HAP-1 (cell line): ENCODE measurements around the gene IRAK1.
A peak's percentile ranks its signal among the peaks of the same experiment; 100 is the strongest.

Source experiments
- DNase-seq, 2 experiments: peaks; one replicate each; pipeline ENCODE4 v3.0.0-alpha.2; 2016 to 2020; ENCODE audit warnings: low spot score in 2 of 2
- H3K27me3 ChIP-seq: fragments of 250-450 bp; sonication (Bioruptor Pico); 2 replicates; pipeline ENCODE4 v1.5.1; 2020; ENCODE audit warnings: low read depth, mild to moderate bottlenecking, moderate library complexity
- H3K36me3 ChIP-seq: fragments of 250-450 bp; sonication (Bioruptor Pico); replicated peaks from 2 replicates; pipeline ENCODE4 v1.5.1; 2020; ENCODE audit warnings: mild to moderate bottlenecking
- H3K4me1 ChIP-seq: fragments of 250-450 bp; sonication (Bioruptor Pico); 2 replicates; pipeline ENCODE4 v1.5.1; 2020; ENCODE audit warnings: mild to moderate bottlenecking
- H3K4me3 ChIP-seq: fragments of 250-450 bp; sonication (Bioruptor Pico); 2 replicates; pipeline ENCODE4 v1.5.1; 2020; ENCODE audit warnings: mild to moderate bottlenecking, moderate library complexity
- H3K9me3 ChIP-seq: fragments of 250-450 bp; sonication (Bioruptor Pico); 2 replicates; pipeline ENCODE4 v1.5.1; 2020; ENCODE audit warnings: mild to moderate bottlenecking, moderate library complexity
- in situ Hi-C: fragments of 300-500 bp; cut with MboI; formaldehyde crosslinking; loops from 3 replicates; pipeline ENCODE4 v1.14.3; 2020; ENCODE audit warnings: low sequenced_read_pairs, inconsistent platforms, mixed read lengths

IRAK1 gene

DNA sequence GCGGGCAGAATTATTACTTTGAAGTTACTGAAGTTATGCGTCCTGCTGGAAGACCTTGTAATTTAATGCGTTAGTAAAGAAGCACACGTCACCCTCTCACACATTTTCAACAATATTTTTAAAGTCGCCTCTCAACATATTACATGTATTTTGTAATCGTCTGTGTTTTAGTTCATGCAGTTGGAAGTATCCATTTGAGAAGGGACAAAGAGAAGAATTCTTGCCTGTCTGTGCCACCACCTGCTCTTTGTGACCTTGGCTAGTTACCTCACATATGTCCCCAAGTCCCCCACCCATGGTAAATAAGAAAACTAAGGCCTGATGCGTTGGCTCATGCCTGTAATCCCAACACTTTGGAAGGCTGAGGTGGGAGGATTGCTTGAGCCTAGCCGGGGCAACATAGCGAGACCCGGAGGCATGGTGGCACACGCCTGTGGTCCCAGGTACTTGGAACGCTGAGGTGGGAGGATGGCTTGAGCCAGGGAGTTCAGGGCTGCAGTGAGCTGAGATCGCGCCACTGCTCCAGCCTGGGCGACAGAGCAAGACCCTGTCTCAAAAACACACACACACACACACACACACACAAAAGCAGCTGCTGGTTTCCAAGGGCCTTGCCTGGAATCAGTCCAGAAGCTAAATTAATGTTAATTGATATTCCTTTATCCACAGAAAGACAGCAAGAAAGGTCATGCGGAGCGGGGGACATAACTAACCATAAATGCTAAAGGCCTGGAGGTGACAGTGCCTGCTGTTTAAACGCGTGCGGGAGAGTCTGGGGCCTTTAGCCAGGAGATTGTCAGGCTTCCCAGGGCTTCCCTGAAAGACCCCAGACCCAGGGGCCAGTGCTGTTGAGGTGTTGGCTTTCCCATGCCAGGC, 46.3 kb downstream of the IRAK1 start:
- peaks cover 22% of the 10 kb centered on the region for H3K36me3 ChIP-seq
- H3K4me3 ChIP-seq: peak overlapping the region; percentile 44
- in situ Hi-C loops: no loop called here
- DNase-seq: peak in 1 of 2 experiments; percentile 39
- peaks cover 14% of the 10 kb centered on the region for H3K4me1 ChIP-seq
- H3K27me3 ChIP-seq: no peaks in the 10 kb centered on the region
- H3K9me3 ChIP-seq: no peaks in the 10 kb centered on the region

DNA sequence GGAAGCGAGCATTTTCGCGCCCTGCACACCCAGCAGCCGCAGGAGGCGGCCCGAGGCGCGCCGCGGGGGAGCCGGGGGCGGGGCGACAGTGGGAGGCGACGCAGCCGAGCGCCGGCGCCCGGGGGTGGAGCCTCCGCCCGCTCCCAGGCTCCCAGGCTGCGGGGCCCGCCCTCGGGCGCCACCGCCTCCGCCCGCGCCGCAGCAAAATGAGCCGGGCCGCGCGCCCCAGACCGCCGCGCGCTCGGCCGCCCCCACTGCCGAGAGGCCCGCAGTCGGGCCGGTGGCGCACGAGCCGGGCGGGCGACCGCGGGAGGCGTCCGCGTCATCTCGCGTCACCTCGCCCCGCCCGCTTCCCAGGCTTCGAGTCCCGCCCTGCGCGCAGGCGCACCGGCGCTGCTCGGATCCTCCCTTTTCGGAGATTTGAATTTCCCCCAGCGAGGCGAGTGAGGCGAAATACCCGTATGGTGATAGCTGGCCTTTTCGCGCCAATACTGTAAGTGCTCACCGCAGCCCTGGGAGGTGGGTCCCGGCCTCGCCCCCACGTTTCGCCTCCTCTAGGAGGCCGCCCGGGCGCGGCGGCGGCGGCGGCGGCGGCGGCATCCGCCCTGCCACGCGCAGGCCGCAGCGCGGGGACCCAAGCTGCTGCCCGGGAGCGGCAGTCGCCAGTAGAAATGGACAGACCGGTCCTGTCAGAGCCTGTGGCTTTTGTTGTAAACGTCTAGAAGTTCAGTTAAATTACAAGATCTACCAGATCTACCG, 47.2 kb downstream of the IRAK1 start, which contains the start of gene TMEM187:
Gene TMEM187, plus strand, starts transcription at position 387 of the 759 bp plus-strand sequence. CDS start 9,309 bp downstream, outside the sequence.
- H3K9me3 ChIP-seq: no peaks in the 10 kb centered on the region
- peak within 1 kb of the TSS; percentile 99 for H3K4me3 ChIP-seq
- peaks cover 28% of the 10 kb centered on the region for H3K36me3 ChIP-seq
- in situ Hi-C loops: no loop called here
- peaks cover 20% of the 10 kb centered on the region for H3K4me1 ChIP-seq
- peak; percentile 96 for DNase-seq
- no peaks in the 10 kb centered on the region for H3K27me3 ChIP-seq

DNA sequence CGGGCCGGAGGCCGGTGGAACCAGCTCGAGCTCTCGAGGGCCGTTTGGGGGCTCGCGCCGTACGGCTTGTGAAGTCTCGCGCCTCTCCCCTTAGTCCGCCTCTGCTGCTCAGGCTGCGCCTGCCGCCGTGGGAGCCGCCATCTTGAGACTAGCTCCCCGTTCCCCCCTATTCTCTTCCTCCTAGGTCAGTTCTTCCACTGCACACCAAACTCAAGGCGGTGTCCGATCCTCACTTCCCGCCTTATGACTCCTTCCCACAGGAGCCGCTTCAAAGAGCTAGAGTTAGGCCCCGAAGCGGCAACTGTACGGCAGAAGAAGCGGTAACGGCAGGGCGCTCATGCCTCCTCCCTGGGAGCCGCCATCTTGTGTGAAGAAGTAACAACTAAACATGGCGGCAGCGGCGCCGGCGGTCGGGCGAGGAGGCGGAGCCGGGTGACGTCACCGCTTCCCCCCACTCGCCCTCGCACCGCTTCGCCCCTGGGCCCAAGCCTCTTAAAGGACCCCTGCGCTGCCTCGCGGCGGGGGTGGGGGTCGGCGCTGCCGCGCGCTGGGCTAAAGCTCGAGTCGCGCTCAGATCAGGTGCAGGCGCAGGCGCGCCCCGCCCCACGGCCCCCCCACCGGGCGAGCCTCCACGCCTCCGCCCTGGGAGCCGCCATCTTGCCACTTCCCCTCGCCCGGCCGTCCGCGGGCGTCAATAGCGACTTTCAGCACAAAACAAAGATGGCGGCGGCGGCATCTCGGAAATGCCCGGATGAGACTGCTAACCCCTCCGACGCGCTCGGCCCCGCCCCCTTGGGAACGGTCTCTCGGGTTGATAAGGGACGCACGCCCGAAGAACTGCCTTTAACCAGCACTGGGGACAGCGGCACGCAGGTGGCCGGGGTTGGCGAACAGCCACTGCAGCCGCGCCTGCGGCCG, 48.0 kb downstream of the IRAK1 start, which contains the start of gene HCFC1:
Gene HCFC1, minus strand, starts transcription at position 369 of the 918 bp plus-strand sequence. CDS start 978 bp downstream, outside the sequence.
- DNase-seq: peak; percentile 88 to 97
- in situ Hi-C loops: no loop called here
- Histone ChIP-seq H3K27me3 (no peaks in the 10 kb centered on the region), H3K4me3 (peak within 1 kb of the TSS; percentile 99), H3K9me3 (no peaks in the 10 kb centered on the region), H3K36me3 (peaks cover 34% of the 10 kb centered on the region), H3K4me1 (peaks cover 20% of the 10 kb centered on the region)

DNA sequence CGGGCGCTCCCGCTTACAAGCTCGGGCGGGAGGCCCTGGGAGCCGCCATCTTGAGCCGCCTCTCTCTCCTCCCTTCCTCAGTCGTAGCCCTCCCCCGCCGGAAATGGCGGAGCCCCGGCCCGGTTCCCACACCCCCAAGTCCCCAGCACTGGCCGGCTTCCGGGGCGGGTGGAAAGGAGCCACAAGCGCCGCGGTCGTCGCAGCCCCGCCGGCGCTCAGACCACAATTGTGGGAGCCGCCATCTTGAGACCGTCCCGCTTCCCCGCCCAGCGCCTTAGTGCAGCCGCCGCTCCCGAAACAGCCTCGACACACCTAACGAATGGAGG, 48.6 kb downstream of the IRAK1 start:
- H3K27me3 ChIP-seq: no peaks in the 10 kb centered on the region
- H3K36me3 ChIP-seq: peaks cover 34% of the 10 kb centered on the region
- peaks cover 20% of the 10 kb centered on the region for H3K4me1 ChIP-seq
- no peaks in the 10 kb centered on the region for H3K9me3 ChIP-seq
- peak overlapping the region; percentile 99 for H3K4me3 ChIP-seq
- peak; percentile 88 to 96 for DNase-seq
- in situ Hi-C loops: no loop called here

DNA sequence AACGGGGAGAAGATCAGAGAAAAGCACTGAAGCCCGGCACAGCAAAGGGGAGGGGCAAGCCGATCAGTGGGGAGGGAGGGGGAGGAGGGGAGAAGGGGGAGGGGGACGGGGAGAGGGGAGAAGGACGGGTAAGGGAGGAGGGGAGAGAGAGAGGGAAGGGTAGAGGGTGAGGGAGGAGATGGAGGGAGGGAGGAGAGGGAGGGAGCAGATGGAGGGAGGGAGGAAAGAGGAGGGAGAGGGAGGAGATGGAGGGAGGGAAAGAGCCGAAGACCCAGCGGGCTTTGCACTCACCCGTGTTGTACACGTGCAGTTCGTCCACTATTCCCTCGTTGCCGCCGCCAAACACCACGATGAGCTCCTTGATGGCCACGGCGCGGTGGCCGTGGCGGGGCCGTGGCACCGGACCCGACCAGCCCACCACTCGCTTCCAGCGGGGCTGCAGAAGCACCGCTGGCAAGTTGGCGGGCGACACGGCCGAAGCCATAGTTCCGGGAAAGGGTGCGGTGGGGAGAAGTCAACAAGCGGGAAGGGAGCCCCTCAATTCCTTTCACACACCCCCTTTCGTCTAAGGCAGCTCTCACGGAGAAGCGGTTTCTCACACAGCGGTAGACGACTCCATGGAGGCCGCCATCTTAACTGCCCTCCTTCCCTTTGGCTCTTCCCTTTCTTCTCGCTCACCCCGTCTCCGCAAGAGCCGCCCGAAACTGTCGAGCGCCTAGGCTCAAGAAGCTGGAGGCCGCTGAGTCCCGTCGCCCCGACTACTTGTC, 49.2 kb downstream of the IRAK1 start:
- Histone ChIP-seq H3K36me3 (peaks cover 34% of the 10 kb centered on the region), H3K27me3 (no peaks in the 10 kb centered on the region), H3K4me3 (peak overlapping the region; percentile 99), H3K9me3 (no peaks in the 10 kb centered on the region), H3K4me1 (peaks cover 20% of the 10 kb centered on the region)
- peak; percentile 88 to 89 for DNase-seq
- in situ Hi-C loops: no loop called here

DNA sequence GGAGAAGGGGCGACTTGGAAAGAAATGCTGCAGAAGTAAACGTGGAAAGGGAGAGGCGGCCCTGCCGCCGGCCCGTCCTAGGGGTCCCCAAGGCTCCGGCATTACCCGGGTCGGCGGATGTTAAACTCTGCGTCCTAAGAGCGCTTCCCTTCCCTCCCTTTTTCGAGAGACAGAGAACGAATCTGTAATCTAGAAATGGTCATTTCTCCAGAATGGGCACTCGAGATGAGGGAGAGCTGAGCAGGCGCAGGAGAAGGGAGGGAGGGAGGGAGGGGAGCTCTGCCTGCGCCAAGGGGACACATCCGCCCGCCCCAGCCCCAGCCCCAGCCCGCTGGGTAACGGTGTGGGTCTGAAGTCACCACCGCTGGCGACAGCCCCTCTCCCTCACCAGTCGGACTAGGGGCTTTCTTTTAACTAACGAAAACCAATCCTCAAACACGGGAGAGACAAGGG, 49.8 kb downstream of the IRAK1 start:
- in situ Hi-C loops: no loop called here
- peaks cover 37% of the 10 kb centered on the region for H3K36me3 ChIP-seq
- DNase-seq: peak in 1 of 2 experiments; percentile 37
- H3K4me3 ChIP-seq: peak overlapping the region; percentile 99
- H3K4me1 ChIP-seq: peaks cover 20% of the 10 kb centered on the region
- H3K9me3 ChIP-seq: no peaks in the 10 kb centered on the region
- no peaks in the 10 kb centered on the region for H3K27me3 ChIP-seq

DNA sequence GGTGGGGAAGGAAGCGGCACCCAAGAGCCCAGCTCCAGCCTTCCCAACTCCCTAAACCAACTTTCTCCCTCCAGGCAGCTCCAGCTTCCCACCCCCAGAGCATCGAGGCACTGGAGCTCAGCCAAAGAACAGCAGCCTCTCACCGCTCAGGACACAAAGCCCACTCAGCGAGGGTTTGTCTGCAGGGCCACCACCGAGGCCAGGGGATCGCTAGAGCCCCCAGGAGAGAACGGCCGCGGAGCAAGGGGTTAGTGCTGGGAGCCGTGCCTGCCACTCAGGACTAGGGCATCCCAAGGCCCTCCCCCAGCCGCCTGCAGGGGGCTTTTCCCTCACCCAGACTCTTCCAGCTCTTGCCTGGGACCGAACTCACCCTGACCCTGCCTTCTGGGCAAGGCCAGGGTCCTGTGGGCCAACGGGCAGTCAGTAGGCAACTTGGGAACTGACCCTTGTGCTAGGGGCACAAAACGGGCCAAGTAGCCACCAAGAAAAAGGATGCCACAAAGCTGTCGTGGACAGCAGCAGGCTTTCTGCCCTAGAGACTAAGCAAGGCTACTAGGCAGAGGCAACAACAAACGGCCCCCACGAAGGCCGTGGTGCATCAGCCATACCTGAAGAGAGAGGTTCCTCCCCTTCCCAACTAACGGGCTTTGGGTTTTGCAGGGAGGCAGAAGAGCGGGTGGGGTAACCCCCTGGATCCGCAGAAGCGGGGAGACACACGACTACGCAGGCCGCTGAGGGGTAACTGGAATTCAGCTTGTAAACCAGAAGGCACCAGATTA, 50.4 kb downstream of the IRAK1 start:
- H3K36me3 ChIP-seq: peaks cover 44% of the 10 kb centered on the region
- peak overlapping the region; percentile 99 for H3K4me3 ChIP-seq
- H3K9me3 ChIP-seq: no peaks in the 10 kb centered on the region
- in situ Hi-C loops: no loop called here
- H3K27me3 ChIP-seq: no peaks in the 10 kb centered on the region
- H3K4me1 ChIP-seq: peaks cover 20% of the 10 kb centered on the region
- peak in 1 of 2 experiments; percentile 68 for DNase-seq

DNA sequence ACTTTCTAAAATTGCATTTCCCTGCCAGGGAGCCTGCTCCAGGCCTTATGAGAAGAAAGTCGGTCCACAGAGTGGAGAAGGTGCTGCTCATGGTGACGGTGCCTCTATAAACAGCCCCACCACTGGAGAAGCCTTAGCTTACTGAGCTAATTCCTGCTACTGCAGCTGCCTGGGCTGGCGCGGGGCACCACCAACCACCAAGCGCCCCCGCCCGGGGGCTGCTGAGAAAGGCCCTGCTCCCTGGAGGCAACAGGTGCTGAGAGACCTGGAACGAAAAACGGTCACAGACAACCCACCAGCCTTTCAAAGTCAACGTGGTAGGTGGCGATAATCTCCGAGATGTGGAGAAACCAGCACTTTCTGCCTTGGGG, 51.0 kb downstream of the IRAK1 start:
- Histone ChIP-seq H3K9me3 (no peaks in the 10 kb centered on the region), H3K4me1 (peaks cover 18% of the 10 kb centered on the region), H3K27me3 (no peaks in the 10 kb centered on the region), H3K36me3 (peaks cover 49% of the 10 kb centered on the region), H3K4me3 (peak overlapping the region; percentile 99)
- DNase-seq: peak in 1 of 2 experiments; percentile 73
- in situ Hi-C loops: no loop called here

DNA sequence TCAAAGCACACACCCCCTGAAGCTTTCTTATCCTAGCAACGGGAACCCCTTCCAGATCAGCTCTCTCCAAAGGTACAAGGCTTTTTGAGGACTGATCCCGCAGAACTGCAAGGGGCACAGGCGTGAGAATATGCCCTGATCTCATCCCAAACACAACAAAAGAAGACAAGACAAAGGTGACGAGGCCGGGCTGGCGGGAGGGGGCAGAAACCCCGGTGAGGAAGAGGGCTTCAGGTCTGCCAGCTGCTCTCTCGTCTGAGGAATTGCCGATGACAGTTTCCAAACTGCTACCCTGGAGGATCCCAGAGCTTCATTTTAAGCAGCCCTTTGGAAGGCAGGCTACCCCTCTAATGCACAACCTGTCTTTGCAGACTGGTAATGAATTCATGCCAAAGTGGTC, 51.4 kb downstream of the IRAK1 start:
- no peak for DNase-seq
- Histone ChIP-seq H3K4me1 (peaks cover 16% of the 10 kb centered on the region), H3K36me3 (peaks cover 54% of the 10 kb centered on the region), H3K27me3 (no peaks in the 10 kb centered on the region), H3K9me3 (no peaks in the 10 kb centered on the region), H3K4me3 (peak overlapping the region; percentile 99)
- in situ Hi-C loops: no loop called here

DNA sequence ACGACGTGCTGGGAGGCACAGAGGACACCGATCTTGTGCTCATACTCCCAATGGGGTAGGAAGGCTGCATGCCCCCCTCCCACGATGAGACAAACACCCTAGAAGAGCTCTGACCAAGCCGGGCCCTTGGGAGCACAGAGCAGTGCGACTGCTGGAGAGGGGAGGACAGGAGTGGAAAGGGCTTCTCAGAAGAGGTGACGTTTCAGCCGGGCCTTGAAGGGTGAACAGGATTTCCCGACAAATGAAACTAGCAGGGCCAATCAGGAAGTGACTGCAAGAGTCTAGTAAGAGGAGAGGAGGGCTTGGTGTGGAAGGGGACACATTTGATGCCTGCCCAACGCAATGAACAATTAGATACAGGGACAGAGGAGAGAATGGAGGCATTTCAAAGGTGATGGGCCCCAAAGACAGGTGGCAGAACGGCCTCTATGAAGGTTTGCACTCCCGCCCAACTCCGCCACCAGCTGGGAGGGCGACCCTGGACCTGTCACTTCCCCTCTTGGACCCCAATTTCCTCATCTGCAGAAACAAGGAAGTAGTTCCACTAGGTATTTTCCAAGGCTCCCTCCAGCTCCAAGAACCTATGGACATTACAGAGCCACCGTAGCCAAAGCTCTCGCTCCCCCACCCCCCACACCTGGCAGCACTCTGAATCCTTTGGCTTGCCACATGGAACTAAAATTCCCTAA, 52.0 kb downstream of the IRAK1 start:
- in situ Hi-C loops: no loop called here
- H3K4me1 ChIP-seq: peaks cover 16% of the 10 kb centered on the region
- H3K9me3 ChIP-seq: no peaks in the 10 kb centered on the region
- H3K27me3 ChIP-seq: no peaks in the 10 kb centered on the region
- peaks cover 60% of the 10 kb centered on the region for H3K36me3 ChIP-seq
- DNase-seq: no peak
- no peak overlapping the region for H3K4me3 ChIP-seq

DNA sequence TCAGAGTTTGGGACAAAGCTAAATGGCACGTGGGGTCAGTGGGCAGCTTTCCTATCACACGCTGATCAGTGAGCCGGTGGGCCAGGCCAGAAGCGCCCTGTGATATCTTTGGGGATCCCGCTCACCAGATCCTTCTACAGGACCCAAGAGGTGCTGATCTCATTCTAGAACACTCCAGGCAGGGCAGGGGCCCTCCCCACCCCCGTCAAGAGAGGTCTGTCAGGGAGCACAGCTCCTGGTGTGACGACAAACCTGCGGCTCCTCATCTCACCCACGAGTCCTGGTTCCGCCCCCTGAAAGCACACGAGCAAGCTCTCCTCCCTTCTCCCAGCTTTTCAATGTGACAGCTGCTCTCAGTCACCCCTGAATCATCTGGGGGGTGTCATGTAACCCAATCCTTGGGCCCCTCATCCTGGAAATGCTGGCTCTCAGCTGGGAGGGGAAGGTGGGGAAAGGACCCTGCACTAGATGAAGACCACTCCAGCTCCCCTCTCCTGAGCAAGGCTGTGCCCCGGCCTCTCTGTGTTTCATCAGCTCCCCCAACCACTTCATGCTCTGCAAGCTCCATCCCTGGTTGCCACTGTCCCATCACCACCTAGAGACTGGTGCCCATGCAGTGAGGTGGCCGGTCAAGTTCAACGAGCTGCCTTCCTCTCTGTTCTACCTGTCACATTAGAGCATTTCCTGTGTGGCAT, 52.7 kb downstream of the IRAK1 start:
- peaks cover 67% of the 10 kb centered on the region for H3K36me3 ChIP-seq
- H3K9me3 ChIP-seq: no peaks in the 10 kb centered on the region
- peaks cover 16% of the 10 kb centered on the region for H3K4me1 ChIP-seq
- in situ Hi-C loops: no loop called here
- no peak overlapping the region for H3K4me3 ChIP-seq
- no peak for DNase-seq
- no peaks in the 10 kb centered on the region for H3K27me3 ChIP-seq
